K562 (cell line): Measurements from ENCODE around the gene CSTPP1. TPM values are rescaled to one million over a fixed set of nuclear protein-coding genes. Genes with fewer than 3 reads are reported as not detected.
A peak's percentile ranks its signal among the peaks of the same experiment; 100 is the strongest.

Experiments used
- ATAC-seq: fragments of 200-7000 bp; cut with Tn5 transposase; 3 replicates; pipeline ENCODE4 v1.9.1; 2020; ENCODE audit warnings: moderate library complexity
- BruUV-seq: library from RNA; stranded (reverse); fragments of 400-500 nt; replicated peaks from 2 replicates; lab custom pipeline; 2021; lab: Mats Ljungman, UMichigan
- CTCF ChIA-PET: fragments of 300-600 bp; formaldehyde crosslinking; extraction: SDS; loops from one replicate; lab custom pipeline; 2021; ENCODE audit warnings: low intra/inter-chr PET ratio; lab: Yijun Ruan, JAX
- POLR2A ChIA-PET: fragments of 300-600, 350-650 bp; sonication (Branson Sonifier 250); formaldehyde crosslinking; extraction: SDS; loops from one replicate; lab custom pipeline; 2021; ENCODE audit warnings: antibody characterized with exemption, inconsistent platforms; lab: Yijun Ruan, JAX
- DNase-seq, 4 experiments: peaks; one replicate each; pipeline versions ENCODE4 v3.0.0 to v3.0.0-alpha.2; 2011 to 2018; ENCODE audit warnings: low spot score in 3 of 4, mixed read lengths in 3 of 4; ENCODE audit errors: extremely low read depth in 1 of 4
- FAIRE-seq: peaks from 2 replicates; lab custom pipeline; 2011; peaks lifted over from hg19 to GRCh38; lab: Jason Lieb, UNC
- H2AFZ ChIP-seq: 2 replicates; pipeline ENCODE4 v1.6.0; 2011; ENCODE audit warnings: low read depth, low read length, control low read depth, inconsistent platforms
- H3K27ac ChIP-seq: fragments of 200-600 bp; 3 replicates; pipeline ENCODE4 v1.8.0; 2011; ENCODE audit warnings: low read depth, mild to moderate bottlenecking, control low read depth, inconsistent platforms, low read length, moderate library complexity, mixed read lengths; ENCODE audit errors: extremely low read depth
- H3K27me3 ChIP-seq, 2 experiments: fragments of 300-600 bp in 1 of 2; 2 replicates in 1 of 2; 3 replicates in 1 of 2; pipeline versions ENCODE4 v1.6.0 to v1.8.0; 2011; ENCODE audit warnings: inconsistent platforms in 2 of 2, low read length in 2 of 2, mild to moderate bottlenecking in 1 of 2, mixed read lengths in 1 of 2, moderate library complexity in 1 of 2; ENCODE audit not compliant: control insufficient read depth in 2 of 2, insufficient read depth in 2 of 2
- H3K36me3 ChIP-seq: fragments of 300-600 bp; 3 replicates; pipeline ENCODE4 v1.8.0; 2011; ENCODE audit warnings: mild to moderate bottlenecking, low read length, inconsistent platforms; ENCODE audit not compliant: control insufficient read depth, insufficient read depth
- H3K4me1 ChIP-seq, 2 experiments: fragments of 200-600 bp in 1 of 2; replicated peaks in 1 of 2; 2 replicates in 1 of 2; 3 replicates in 1 of 2; pipeline versions ENCODE4 v1.5.1 to v1.8.0; 2011; ENCODE audit warnings: inconsistent platforms in 2 of 2, low read length in 2 of 2, mild to moderate bottlenecking in 1 of 2, mixed read lengths in 1 of 2, moderate library complexity in 1 of 2; ENCODE audit not compliant: control insufficient read depth in 2 of 2, insufficient read depth in 2 of 2
- H3K4me2 ChIP-seq: 2 replicates; pipeline ENCODE4 v1.6.1; 2011; ENCODE audit warnings: low read length, control low read depth, inconsistent platforms, mixed read lengths; ENCODE audit not compliant: insufficient read depth
- H3K4me3 ChIP-seq: fragments of 200-600 bp; sonication (generic), shearing (Covaris generic); 2 replicates; pipeline ENCODE4 v1.5.1; 2016; ENCODE audit warnings: control low read depth, inconsistent platforms
- H3K79me2 ChIP-seq: fragments of 200-600 bp; 3 replicates; pipeline ENCODE4 v1.8.0; 2011; ENCODE audit warnings: low read length, inconsistent platforms; ENCODE audit not compliant: control insufficient read depth, insufficient read depth
- H3K9ac ChIP-seq, 2 experiments: 2 replicates each; pipeline versions ENCODE4 v1.6.0 to v1.6.1; 2011; ENCODE audit warnings: low read depth in 2 of 2, low read length in 2 of 2, control low read depth in 1 of 2, inconsistent platforms in 1 of 2, mild to moderate bottlenecking in 1 of 2, mixed read lengths in 1 of 2; ENCODE audit not compliant: insufficient read depth in 1 of 2
- H3K9me1 ChIP-seq: one replicate; pipeline ENCODE4 v1.6.0; 2011; ENCODE audit warnings: inconsistent platforms, mild to moderate bottlenecking, low read length, moderate library complexity; ENCODE audit not compliant: control insufficient read depth, insufficient read depth
- H3K9me3 ChIP-seq: replicated peaks from 2 replicates; pipeline ENCODE4 v1.5.1; 2011; ENCODE audit warnings: low read depth, low read length, inconsistent platforms; ENCODE audit not compliant: control insufficient read depth, insufficient read depth
- H4K20me1 ChIP-seq: replicated peaks from 2 replicates; pipeline ENCODE4 v1.6.1; 2011; ENCODE audit warnings: low read length, inconsistent platforms, mixed read lengths; ENCODE audit not compliant: control insufficient read depth, insufficient read depth
- ATF1 ChIP-seq, 2 experiments: fragments of 450-650 bp in 1 of 2; IDR thresholded peaks; 2 replicates each; pipeline ENCODE4 v1.6.1; 2016; ENCODE audit warnings: missing compliant biosample characterization in 1 of 2, missing genetic modification characterization in 1 of 2
- C11orf30 ChIP-seq: fragments of 450-650 bp; IDR thresholded peaks from 2 replicates; pipeline ENCODE4 v1.6.1; 2016; ENCODE audit warnings: low read depth, mild to moderate bottlenecking
- DACH1 ChIP-seq: fragments of 450-650 bp; IDR thresholded peaks from 2 replicates; pipeline ENCODE4 v1.6.1; 2018; ENCODE audit not compliant: partially characterized antibody
- DPF2 ChIP-seq: fragments of 450-650 bp; IDR thresholded peaks from 2 replicates; pipeline ENCODE4 v1.6.1; 2016
- FOXA3 ChIP-seq, 2 experiments: fragments of 450-650 bp in 1 of 2; sonication (generic) in 1 of 2; formaldehyde crosslinking; IDR thresholded peaks in 1 of 2; conservative IDR thresholded peaks in 1 of 2; 2 replicates each; pipeline versions ENCODE4 v1.4.0 to v1.8.0; 2020 to 2022; ENCODE audit warnings: mild to moderate bottlenecking in 2 of 2, missing genetic modification reagents in 1 of 2
- GATAD2A ChIP-seq: fragments of 450-650 bp; IDR thresholded peaks from 2 replicates; pipeline ENCODE4 v1.6.1; 2017
- NFE2L1 ChIP-seq: fragments of 450-650 bp; IDR thresholded peaks from 2 replicates; pipeline ENCODE4 v1.6.1; 2016; ENCODE audit warnings: missing genetic modification characterization, low read depth, mild to moderate bottlenecking, missing compliant biosample characterization, moderate library complexity, borderline replicate concordance
- NR3C1 ChIP-seq: sonication (generic); formaldehyde crosslinking; IDR thresholded peaks from 2 replicates; pipeline ENCODE4 v1.8.1; 2022; ENCODE audit warnings: missing genetic modification reagents
- NRF1 ChIP-seq, 2 experiments: fragments of 450-650 bp; IDR thresholded peaks in 1 of 2; conservative IDR thresholded peaks in 1 of 2; 2 replicates each; pipeline ENCODE4 v1.6.1; 2014; ENCODE audit warnings: mild to moderate bottlenecking in 2 of 2
- PHTF2 ChIP-seq: fragments of 250-450 bp; sonication (Bioruptor Pico); IDR thresholded peaks from 2 replicates; pipeline ENCODE4 v1.5.0; 2021; ENCODE audit warnings: mild to moderate bottlenecking
- RB1 ChIP-seq: fragments of 450-650 bp; IDR thresholded peaks from 2 replicates; pipeline ENCODE4 v1.6.1; 2017; ENCODE audit warnings: low read depth, mild to moderate bottlenecking
- SMARCA4 ChIP-seq: fragments of 450-650 bp; IDR thresholded peaks from 2 replicates; pipeline ENCODE4 v1.6.1; 2016
- SMARCA5 ChIP-seq: fragments of 450-650 bp; IDR thresholded peaks from 2 replicates; pipeline ENCODE4 v1.6.1; 2016
- SMARCC2 ChIP-seq: fragments of 450-650 bp; IDR thresholded peaks from 2 replicates; pipeline ENCODE4 v1.6.1; 2017; ENCODE audit warnings: antibody characterized with exemption, moderate library complexity, mild to moderate bottlenecking, low read depth
- SMARCE1 ChIP-seq: fragments of 450-650 bp; IDR thresholded peaks from 2 replicates; pipeline ENCODE4 v1.7.1; 2016; ENCODE audit warnings: mild to moderate bottlenecking
- ZNF24 ChIP-seq: fragments of 450-650 bp; IDR thresholded peaks from 2 replicates; pipeline ENCODE4 v1.6.1; 2016
- ZNF316 ChIP-seq: fragments of 450-650 bp; IDR thresholded peaks from 2 replicates; pipeline ENCODE4 v1.6.1; 2016
- ZNF644 ChIP-seq: fragments of 200-800 bp; sonication (Bioruptor generic); IDR thresholded peaks from 2 replicates; pipeline ENCODE4 v1.6.1; 2016; ENCODE audit warnings: low read depth, missing genetic modification characterization, missing compliant biosample characterization
- ZNF766 ChIP-seq: fragments of 200-800 bp; sonication (Bioruptor generic); conservative IDR thresholded peaks from 2 replicates; pipeline ENCODE4 v1.6.1; 2016; ENCODE audit warnings: missing genetic modification characterization, missing compliant biosample characterization
- WGBS: fragments of 100-300 bp; shearing (Covaris generic); methylation state at CpG from one replicate; pipeline ENCODE4 v1.1.6; 2016; ENCODE audit warnings: low coverage, mixed read lengths; ENCODE audit not compliant: insufficient coverage; ENCODE audit errors: missing lambda C conversion rate; 5-methylcytosine and 5-hydroxymethylcytosine counted together
- in situ Hi-C: fragments of 300-500 bp; cut with MboI; formaldehyde crosslinking; loops from 4 replicates; pipeline ENCODE4 v1.15.0; 2018; ENCODE audit warnings: inconsistent platforms, mixed read lengths
- intact Hi-C: fragments of 100-400 bp; cut with micrococcal nuclease; formaldehyde crosslinking; loops from 2 replicates; pipeline ENCODE4 v1.14.2; 2022
- polyA plus RNA-seq, 8 experiments: library from polyadenylated mRNA; depleted of rRNA in 4 of 8; stranded (reverse) in 5 of 8; unstranded in 3 of 8; fragments of >200 nt; fragmentation: Nextera tagmentation in 2 of 8; fragmentation: Illumina TruSeq in 1 of 8; extraction: Ambion mirVana in 2 of 8; extraction: Trizol in 1 of 8; gene quantifications; 2 replicates each; pipeline versions ENCODE4 v1.2.1 to v1.2.3, GENCODE V29; 2011 to 2014; ENCODE audit warnings: inconsistent platforms in 1 of 8, missing spikeins in 1 of 8
- total RNA-seq, 7 experiments: library from RNA; depleted of rRNA in 6 of 7; stranded (reverse); fragments of >200 nt in 6 of 7; fragmentation: Illumina TruSeq in 2 of 7; extraction: Trizol in 2 of 7; gene quantifications; 2 replicates each; pipeline versions ENCODE4 v1.2.1 to v1.2.3, GENCODE V29; 2011 to 2021; ENCODE audit warnings: low replicate concordance in 1 of 7
- TF ChIP-seq, protein P1 (sequence below): IDR thresholded peaks from 3 replicates; pipeline ENCODE4 v1.6.1; 2011; ENCODE audit warnings: borderline replicate concordance, mild to moderate bottlenecking; ENCODE audit not compliant: insufficient read length, insufficient read depth
- TF ChIP-seq, protein P2 (sequence below), 2 experiments: fragments of 250-450 bp in 1 of 2; fragments of 450-650 bp in 1 of 2; sonication (Bioruptor Pico) in 1 of 2; IDR thresholded peaks; 2 replicates each; pipeline versions ENCODE4 v1.6.1 to v1.8.0; 2016 to 2021; ENCODE audit warnings: mild to moderate bottlenecking in 2 of 2, moderate library complexity in 2 of 2, missing compliant biosample characterization in 1 of 2, missing genetic modification characterization in 1 of 2

The CSTPP1 gene
- total and polyA plus RNA-seq, 9 of the 15 experiments (the other 6 are each of a cell fraction or from before 2014, with no cell fraction given): 6.5 to 17.8 (median 9.2) TPM

DNA sequence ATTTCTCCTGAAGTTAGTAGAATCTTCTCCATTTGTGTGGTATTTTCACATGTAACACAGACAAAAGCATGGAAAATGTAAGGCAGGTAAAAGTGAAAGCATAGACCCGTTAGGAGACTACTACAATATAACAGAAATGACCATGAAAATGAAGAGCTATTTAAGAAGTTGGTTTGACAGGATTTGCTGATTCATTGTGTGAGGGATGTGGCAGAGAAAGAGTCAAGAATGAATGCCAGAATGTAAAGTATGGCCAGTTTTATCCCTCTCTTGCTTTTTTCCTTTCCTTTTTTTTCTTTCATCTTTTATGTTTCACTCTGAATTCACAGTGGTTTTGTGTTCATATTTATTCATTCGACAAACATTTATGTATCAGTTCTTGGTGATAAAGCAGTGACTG, 124.2 kb downstream of the CSTPP1 start:
- no peaks in the 10 kb centered on the region for H3K27me3 ChIP-seq
- WGBS: 0% methylated on average over 2 of the region's 2 CpGs
- H3K4me1 ChIP-seq: peaks cover 12 to 28% of the 10 kb centered on the region in 2 experiments
- H3K4me2 ChIP-seq: 0 out of 2 replicates have a peak overlapping the region, but pooled peaks have one; percentile 3
- H2AFZ ChIP-seq: peak overlapping the region; percentile 58
- ATAC-seq (peak; percentile 66), FAIRE-seq (no peak), DNase-seq (peak in 2 of 4 experiments; percentile 33 to 50)
- ChIA-PET POLR2A (interaction anchor here (0.7 to 1.7 kb wide), 6 partner anchors 10 to 116 kb away, joined by 3 to 6 read pairs (median 4); no protein-coding TSS in a partner anchor), CTCF (interaction anchor here (0.7 kb wide), 1 partner anchor 348 kb away, joined by 3 read pairs; the partner anchor contains the start of gene SLC39A13)
- H3K9ac ChIP-seq: no peak overlapping the region
- H3K9me3 ChIP-seq: no peaks in the 10 kb centered on the region
- H3K79me2 ChIP-seq: no peaks in the 10 kb centered on the region
- H3K27ac ChIP-seq: peak overlapping the region; percentile 53; the same call in 2 of the 3 replicates
- H3K4me3 ChIP-seq: no peak overlapping the region
- BruUV-seq: no TSS peak
- in situ Hi-C loops: no loop called here
- intact Hi-C loops: no loop called here
- H3K36me3 ChIP-seq: no peaks in the 10 kb centered on the region
- H4K20me1 ChIP-seq: no peaks in the 10 kb centered on the region
- H3K9me1 ChIP-seq: peaks cover 4% of the 10 kb centered on the region
- TF ChIP-seq DPF2 (peak; percentile 64), DACH1 (no peak), ZNF644 (tag) (0 out of 2 replicates have a peak, but pooled peaks have one; percentile 31), SMARCA5 (no peak), SMARCE1 (peak; percentile 36; the same call in 1 of the 2 replicates), SMARCC2 (0 out of 2 replicates have a peak, but pooled peaks have one; percentile 23), SMARCA4 (peak; percentile 67), NFE2L1 (peak; percentile 80), ZNF24 (no peak), NR3C1 (no peak), GATAD2A (0 out of 2 replicates have a peak, but pooled peaks have one; percentile 35), ZNF766 (CRISPR knock-in tag) (0 out of 2 replicates have a peak, but pooled peaks have one; percentile 36), PHTF2 (CRISPR knock-in tag) (no peak), ZNF316 (peak; percentile 95), ATF1 (CRISPR knock-in tag; IDR thresholded peaks at IDR 0.05) (no peak), ATF1 (tag; IDR thresholded peaks at IDR 0.05) (no peak), FOXA3 (CRISPR knock-in tag; conservative IDR thresholded peaks at IDR 0.05 in 1 of 2, IDR thresholded peaks at IDR 0.05 in 1 of 2) (no peak), RB1 (no peak), NRF1 (conservative IDR thresholded peaks at IDR 0.05 in 1 of 2, IDR thresholded peaks at IDR 0.05 in 1 of 2) (no peak), C11orf30 (peak; percentile 93)
- TF ChIP-seq, protein P1, sequence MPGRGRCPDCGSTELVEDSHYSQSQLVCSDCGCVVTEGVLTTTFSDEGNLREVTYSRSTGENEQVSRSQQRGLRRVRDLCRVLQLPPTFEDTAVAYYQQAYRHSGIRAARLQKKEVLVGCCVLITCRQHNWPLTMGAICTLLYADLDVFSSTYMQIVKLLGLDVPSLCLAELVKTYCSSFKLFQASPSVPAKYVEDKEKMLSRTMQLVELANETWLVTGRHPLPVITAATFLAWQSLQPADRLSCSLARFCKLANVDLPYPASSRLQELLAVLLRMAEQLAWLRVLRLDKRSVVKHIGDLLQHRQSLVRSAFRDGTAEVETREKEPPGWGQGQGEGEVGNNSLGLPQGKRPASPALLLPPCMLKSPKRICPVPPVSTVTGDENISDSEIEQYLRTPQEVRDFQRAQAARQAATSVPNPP: no peak
- TF ChIP-seq, protein P2, sequence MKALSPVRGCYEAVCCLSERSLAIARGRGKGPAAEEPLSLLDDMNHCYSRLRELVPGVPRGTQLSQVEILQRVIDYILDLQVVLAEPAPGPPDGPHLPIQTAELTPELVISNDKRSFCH (CRISPR knock-in tag; IDR thresholded peaks at IDR 0.05): no peak
- TF ChIP-seq, protein P2 (tag; IDR thresholded peaks at IDR 0.05): no peak
